GM12878 (cell line): ENCODE measurements around the gene KPNA4. TPM values are rescaled to one million over a fixed set of nuclear protein-coding genes. Genes with fewer than 3 reads are reported as not detected.

Source experiments
- BRCA1 ChIP-seq: IDR thresholded peaks from 2 replicates; pipeline ENCODE4 v1.6.1; 2011; ENCODE audit warnings: low read depth, low read length, improper control_type of control experiment
- E4F1 ChIP-seq: fragments of 450-650 bp; IDR thresholded peaks from 2 replicates; pipeline ENCODE4 v1.6.1; 2018; ENCODE audit warnings: borderline replicate concordance, mild to moderate bottlenecking; ENCODE audit not compliant: partially characterized antibody
- KDM1A ChIP-seq: fragments of 200-600 bp; sonication (generic); IDR thresholded peaks from 2 replicates; pipeline ENCODE4 v1.6.1; 2016; ENCODE audit warnings: borderline replicate concordance
- LARP7 ChIP-seq: fragments of 450-650 bp; IDR thresholded peaks from 2 replicates; pipeline ENCODE4 v1.6.1; 2017; ENCODE audit warnings: mild to moderate bottlenecking
- MLLT1 ChIP-seq: fragments of 450-650 bp; IDR thresholded peaks from 2 replicates; pipeline ENCODE4 v1.6.1; 2016; ENCODE audit warnings: mild to moderate bottlenecking
- MYC ChIP-seq: IDR thresholded peaks from 2 replicates; pipeline ENCODE4 v1.6.1; 2011; ENCODE audit warnings: mild to moderate bottlenecking, low read length, moderate library complexity, inconsistent platforms; ENCODE audit not compliant: insufficient read depth, insufficient replicate concordance, insufficient read length, severe bottlenecking
- NFIC ChIP-seq: IDR thresholded peaks from 2 replicates; pipeline ENCODE4 v1.6.1; 2012; ENCODE audit warnings: low read depth, mild to moderate bottlenecking, inconsistent platforms, low read length, moderate library complexity
- NKRF ChIP-seq: fragments of 450-650 bp; conservative IDR thresholded peaks from 2 replicates; pipeline ENCODE4 v1.6.1; 2017; ENCODE audit warnings: mild to moderate bottlenecking, moderate library complexity
- PAX8 ChIP-seq: fragments of 450-650 bp; IDR thresholded peaks from 2 replicates; pipeline ENCODE4 v1.6.1; 2017; ENCODE audit warnings: mild to moderate bottlenecking, moderate library complexity
- PRDM15 ChIP-seq: fragments of 450-650 bp; formaldehyde crosslinking; IDR thresholded peaks from 2 replicates; pipeline ENCODE4 v1.4.0; 2020; ENCODE audit warnings: mild to moderate bottlenecking, moderate library complexity
- RAD51 ChIP-seq: fragments of 450-650 bp; IDR thresholded peaks from 2 replicates; pipeline ENCODE4 v1.6.1; 2016; ENCODE audit warnings: moderate library complexity, mild to moderate bottlenecking, inconsistent platforms
- RBBP5 ChIP-seq: fragments of 200-600 bp; sonication (generic); conservative IDR thresholded peaks from 2 replicates; pipeline ENCODE4 v1.6.1; 2016
- RFX5 ChIP-seq: IDR thresholded peaks from 2 replicates; pipeline ENCODE4 v1.6.1; 2011; ENCODE audit warnings: low read depth, low read length, improper control_type of control experiment
- STAT3 ChIP-seq: IDR thresholded peaks from 2 replicates; pipeline ENCODE4 v1.6.1; 2011; ENCODE audit warnings: low read depth, low read length, improper control_type of control experiment
- SUPT20H ChIP-seq: IDR thresholded peaks from 2 replicates; pipeline ENCODE4 v1.6.1; 2011; ENCODE audit warnings: low read depth, mild to moderate bottlenecking, low read length, moderate library complexity, borderline replicate concordance; ENCODE audit not compliant: control insufficient read depth
- TCF12 ChIP-seq: IDR thresholded peaks from 2 replicates; pipeline ENCODE4 v1.6.1; 2011; ENCODE audit warnings: low read depth, mild to moderate bottlenecking, low read length
- USF2 ChIP-seq: IDR thresholded peaks from 2 replicates; pipeline ENCODE4 v1.6.1; 2011; ENCODE audit warnings: low read depth, low read length, improper control_type of control experiment, borderline replicate concordance
- ZNF207 ChIP-seq: fragments of 450-650 bp; IDR thresholded peaks from 2 replicates; pipeline ENCODE4 v1.6.1; 2014; ENCODE audit warnings: antibody characterized with exemption, mild to moderate bottlenecking, borderline replicate concordance
- polyA plus RNA-seq, 11 experiments: library from polyadenylated mRNA; depleted of rRNA in 4 of 11; unstranded in 6 of 11; stranded (reverse) in 5 of 11; fragments of >200 nt; fragmentation: Nextera tagmentation in 4 of 11; fragmentation: Illumina TruSeq in 1 of 11; extraction: Ambion mirVana in 4 of 11; extraction: Trizol in 1 of 11; gene quantifications; 1 replicate in 1 of 11; 2 replicates in 10 of 11; pipeline versions ENCODE4 v1.2.1 to v1.2.3, GENCODE V29; 2011 to 2016; ENCODE audit warnings: inconsistent platforms in 2 of 11, missing spikeins in 2 of 11, low read depth in 1 of 11
- total RNA-seq, 4 experiments: library from RNA; depleted of rRNA in 3 of 4; stranded (reverse); fragments of >200 nt in 3 of 4; fragmentation: Illumina TruSeq in 1 of 4; extraction: Trizol in 1 of 4; gene quantifications; 2 replicates each; pipeline versions ENCODE4 v1.2.1 to v1.2.3, GENCODE V29; 2013 to 2021

KPNA4 gene
- total and polyA plus RNA-seq, 10 of the 15 experiments (the other 5 are each of a cell fraction or from before 2014, with no cell fraction given) = 9.9 to 40.6 (median 18.1) TPM

- TF ChIP-seq SUPT20H (no peak), NKRF (no peak; the same call in none of the 2 replicates), RBBP5 (no peak), PAX8 (no peak), ZNF207 (no peak; the same call in 1 of the 2 replicates), MLLT1 (no peak; the same call in 1 of the 2 replicates), E4F1 (no peak), PRDM15 (CRISPR knock-in tag) (no peak), RAD51 (no peak), KDM1A (no peak), BRCA1 (no peak), NFIC (no peak), LARP7 (0 out of 2 replicates have a peak, but pooled peaks have one; percentile 56), USF2 (no peak), STAT3 (no peak), MYC (no peak), TCF12 (no peak), RFX5 (no peak)
Measured at GRCh38 chr3:160449636-160450598, 115.5 kb downstream of the KPNA4 start, which contains the start of gene TRIM59 (continued).
